Brain microvascular endothelial cell (primary cell): ENCODE data around the gene NUDC.

Experiments
- DNase-seq: peaks from one replicate; pipeline ENCODE4 v3.0.0-alpha.2; 2020
- H3K27ac ChIP-seq: fragments of 250-450 bp; sonication (Bioruptor Pico); 2 replicates; pipeline ENCODE4 v1.5.1; 2020; ENCODE audit warnings: mild to moderate bottlenecking, moderate library complexity
- H3K27me3 ChIP-seq: fragments of 250-450 bp; sonication (Bioruptor Pico); replicated peaks from 2 replicates; pipeline ENCODE4 v1.5.1; 2020; ENCODE audit warnings: mild to moderate bottlenecking
- H3K36me3 ChIP-seq: fragments of 250-450 bp; sonication (Bioruptor Pico); replicated peaks from 2 replicates; pipeline ENCODE4 v1.5.1; 2020; ENCODE audit warnings: mild to moderate bottlenecking
- H3K4me3 ChIP-seq: 2 replicates; pipeline ENCODE4 v1.5.1; 2011; ENCODE audit warnings: low read depth, mild to moderate bottlenecking, control low read depth, low read length, moderate library complexity
- CTCF ChIP-seq: IDR thresholded peaks from 2 replicates; pipeline ENCODE4 v1.5.1; 2011; ENCODE audit warnings: low read depth, mild to moderate bottlenecking, moderate library complexity, low read length, control low read depth, inconsistent platforms; ENCODE audit errors: missing control alignments
- in situ Hi-C: cut with HindIII; loops from 2 replicates; pipeline ENCODE4 v1.10.0; 2017; ENCODE audit warnings: low sequenced_read_pairs, low pct_ligation_motif_present

Gene NUDC

GRCh38 chr1:26949926-26950319 lies 28.4 kb downstream of the NUDC start:
- peaks cover 25% of the 10 kb centered on the region for H3K36me3 ChIP-seq
- TF ChIP-seq CTCF: no peak
- no peak for DNase-seq
- no peaks in the 10 kb centered on the region for H3K27me3 ChIP-seq
- no peak overlapping the region for H3K27ac ChIP-seq
- in situ Hi-C loops: loop anchor here (25.0 kb wide), 1 partner anchor 112 kb away; no protein-coding TSS in a partner anchor
- no peak overlapping the region for H3K4me3 ChIP-seq

- no peak for DNase-seq
- Histone ChIP-seq H3K27me3 (no peaks in the 10 kb centered on the region), H3K36me3 (peaks cover 19% of the 10 kb centered on the region), H3K4me3 (no peak overlapping the region), H3K27ac (no peak overlapping the region)
- TF ChIP-seq CTCF: no peak
- in situ Hi-C loops: loop anchor here (25.0 kb wide), 1 partner anchor 112 kb away; no protein-coding TSS in a partner anchor
Measured at GRCh38 chr1:26950602-26951001, 29.1 kb downstream of the NUDC start.

- no peak for DNase-seq
- Histone ChIP-seq H3K27me3 (no peaks in the 10 kb centered on the region), H3K36me3 (peaks cover 12% of the 10 kb centered on the region), H3K4me3 (no peak overlapping the region), H3K27ac (no peak overlapping the region)
- in situ Hi-C loops: loop anchor here (25.0 kb wide), 1 partner anchor 111 kb away; no protein-coding TSS in a partner anchor
- no peak for TF ChIP-seq CTCF
Measured at GRCh38 chr1:26951216-26951615, 29.7 kb downstream of the NUDC start.

- no peak for TF ChIP-seq CTCF
- Histone ChIP-seq H3K36me3 (peaks cover 8% of the 10 kb centered on the region), H3K27ac (no peak overlapping the region), H3K27me3 (no peaks in the 10 kb centered on the region), H3K4me3 (no peak overlapping the region)
- in situ Hi-C loops: loop anchor here (25.0 kb wide), 1 partner anchor 110 kb away; no protein-coding TSS in a partner anchor
- DNase-seq: no peak
Measured at GRCh38 chr1:26951821-26952497, 30.4 kb downstream of the NUDC start.

GRCh38 chr1:26953374-26953773 lies 31.8 kb downstream of the NUDC start:
- Histone ChIP-seq H3K27me3 (no peaks in the 10 kb centered on the region), H3K27ac (no peak overlapping the region), H3K4me3 (no peak overlapping the region)

More at GRCh38 chr1:26953374-26953773, 31.8 kb downstream of the NUDC start:
- no peak for TF ChIP-seq CTCF
- H3K36me3 ChIP-seq: no peaks in the 10 kb centered on the region
- DNase-seq: no peak
- in situ Hi-C loops: loop anchor here (25.0 kb wide), 1 partner anchor 109 kb away; no protein-coding TSS in a partner anchor
